ENCODE measurements around the gene ADAMTS16.

ADAMTS16 gene

GRCh38 chr5:5302201-5302600 is 162.1 kb downstream of the ADAMTS16 start:
- H3K27ac ChIP-seq, result no peak overlapping the region

GRCh38 chr5:5303242-5303641 is 163.1 kb downstream of the ADAMTS16 start:
- Histone ChIP-seq H3K27ac (no peak overlapping the region), H3K4me3 (no peak overlapping the region)

More at GRCh38 chr5:5302201-5302600, 162.1 kb downstream of the ADAMTS16 start:
- H3K4me3 ChIP-seq, result no peak overlapping the region

GRCh38 chr5:5304361-5305020 is 164.4 kb downstream of the ADAMTS16 start:
- no peak overlapping the region for H3K4me3 ChIP-seq
- no peak overlapping the region for H3K27ac ChIP-seq

GRCh38 chr5:5306696-5307095 is 166.6 kb downstream of the ADAMTS16 start:
- Histone ChIP-seq H3K4me3 (no peak overlapping the region), H3K27ac (no peak overlapping the region)

DNA sequence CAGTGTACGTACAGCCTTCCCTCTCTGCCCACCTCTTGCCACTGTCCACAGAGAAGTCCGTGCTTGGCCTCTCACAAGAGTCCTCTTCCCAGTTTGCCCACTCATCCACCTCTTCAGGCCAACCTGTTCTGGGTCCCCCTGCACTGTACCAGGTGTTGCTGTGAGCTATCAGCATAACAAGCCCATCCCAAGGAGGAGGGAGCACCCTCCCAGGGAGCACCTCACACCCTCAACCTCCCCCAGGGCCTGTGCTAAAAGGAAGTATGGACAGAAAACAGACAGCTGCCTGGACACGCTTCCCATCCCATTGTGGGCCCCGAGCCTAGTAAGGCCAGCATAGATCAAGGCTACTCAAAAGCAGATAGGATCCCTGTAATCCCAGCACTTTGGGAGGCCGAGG is 168.2 kb downstream of the ADAMTS16 start:
- Histone ChIP-seq H3K4me3 (no peak overlapping the region), H3K27ac (no peak overlapping the region)

DNA sequence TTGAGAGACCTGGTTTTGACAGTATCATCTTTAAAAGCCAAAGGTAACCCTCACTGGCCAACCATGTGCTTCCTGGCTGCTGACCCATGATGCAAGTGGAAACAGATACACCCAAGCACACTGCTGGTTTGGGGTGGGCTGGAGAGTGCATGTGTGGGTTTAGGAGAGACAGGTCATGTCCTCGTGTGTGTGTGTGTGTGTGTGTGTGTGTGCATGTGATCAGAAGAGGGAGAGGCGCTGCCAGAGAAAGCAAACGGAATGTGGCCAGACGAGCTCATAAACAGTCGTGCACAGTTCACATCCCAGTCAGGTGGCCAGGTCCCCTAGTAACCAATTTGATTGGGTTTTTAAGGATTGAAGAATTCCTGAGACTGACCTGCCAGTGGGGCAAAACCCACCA is 169.5 kb downstream of the ADAMTS16 start:
- Histone ChIP-seq H3K4me3 (no peak overlapping the region), H3K27ac (no peak overlapping the region)

DNA sequence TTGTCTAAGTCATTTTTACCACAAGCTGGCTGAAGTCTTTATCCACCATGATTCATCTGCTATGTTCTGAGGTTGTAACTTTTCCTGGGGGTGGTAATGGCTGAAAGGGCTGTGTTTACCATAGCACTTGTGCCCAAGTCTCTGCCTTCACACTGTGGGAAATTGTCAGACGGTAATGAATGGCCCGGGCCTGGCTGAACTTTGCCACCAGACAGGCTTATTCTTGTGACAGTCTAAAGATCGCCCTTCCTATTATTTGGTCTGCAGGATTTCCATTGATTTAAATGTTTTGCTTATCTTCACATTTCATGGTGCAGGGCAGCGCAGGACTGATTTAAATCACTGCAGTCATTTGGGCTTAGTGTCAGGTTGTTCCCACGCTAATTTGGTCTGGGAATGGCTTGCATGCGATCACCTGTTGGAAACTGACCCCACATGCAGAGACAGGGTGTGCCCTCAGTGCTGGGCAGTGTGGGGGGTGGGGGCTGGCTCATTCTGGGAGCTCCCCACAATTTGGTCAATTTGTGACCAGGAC is 173.0 kb downstream of the ADAMTS16 start:
- Histone ChIP-seq H3K27ac (no peak overlapping the region), H3K4me3 (no peak overlapping the region)

DNA sequence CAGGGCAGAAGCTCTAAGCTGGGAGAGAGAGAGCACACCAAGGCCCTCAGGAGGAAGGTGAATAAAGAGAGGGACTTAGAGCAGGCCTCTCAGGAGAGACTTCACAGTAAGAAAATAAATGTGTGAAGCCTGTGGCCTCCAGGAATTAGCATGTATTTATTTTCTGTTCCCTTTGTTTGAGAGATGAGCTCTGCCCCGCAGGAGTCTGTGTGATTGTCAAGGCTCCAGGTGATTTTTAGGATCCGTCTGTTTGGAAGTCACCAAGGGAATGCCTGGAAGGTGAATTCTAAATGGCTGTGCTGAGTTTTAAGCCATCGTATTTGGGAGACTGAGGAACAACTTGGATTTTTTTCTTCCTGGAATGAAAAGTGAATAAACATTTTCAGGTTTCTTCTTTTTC is 174.0 kb downstream of the ADAMTS16 start:
- Histone ChIP-seq H3K27ac (no peak overlapping the region), H3K4me3 (no peak overlapping the region)

DNA sequence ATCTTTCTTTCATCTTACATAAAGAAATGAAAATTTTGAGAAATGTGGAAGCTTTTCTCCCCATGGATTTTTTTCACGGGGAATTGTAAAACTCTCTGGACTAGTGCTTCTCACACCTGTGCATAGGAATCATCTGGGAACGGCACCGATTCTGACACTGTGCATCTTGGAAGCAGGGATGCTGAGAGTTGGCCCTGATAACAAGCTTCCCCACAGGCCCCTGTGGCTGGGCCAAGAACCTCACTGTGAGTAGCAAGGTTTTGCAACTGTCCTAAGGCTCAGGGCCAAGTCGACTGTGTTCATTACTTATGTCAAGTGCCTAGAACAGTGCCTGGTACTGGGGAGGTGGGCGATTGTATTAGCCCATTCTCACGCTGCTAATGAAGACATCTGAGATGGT is 174.5 kb downstream of the ADAMTS16 start:
- no peak overlapping the region for H3K27ac ChIP-seq
- H3K4me3 ChIP-seq, result no peak overlapping the region

GRCh38 chr5:5315068-5315980 is 175.2 kb downstream of the ADAMTS16 start:
- Histone ChIP-seq H3K4me3 (no peak overlapping the region), H3K27ac (no peak overlapping the region)

DNA sequence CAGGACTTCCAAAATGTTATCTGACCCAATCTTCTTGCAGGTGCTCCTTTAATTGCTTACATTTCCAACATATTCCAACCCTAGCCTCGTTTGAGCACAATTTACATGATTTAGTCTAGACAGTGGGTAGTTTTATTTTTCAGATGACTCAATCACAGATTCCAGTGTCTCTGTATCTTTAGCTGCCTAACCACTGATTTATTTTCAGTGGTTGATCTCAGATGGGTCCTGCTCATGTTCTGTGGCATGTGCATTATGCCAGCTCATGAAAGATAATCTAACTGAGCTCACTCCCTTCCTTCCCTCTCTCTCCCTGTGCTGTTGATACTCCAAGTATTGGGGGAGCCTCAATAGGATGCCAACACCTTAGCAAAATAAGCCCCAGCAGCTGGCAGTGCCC is 176.2 kb downstream of the ADAMTS16 start:
- H3K4me3 ChIP-seq, result no peak overlapping the region
- no peak overlapping the region for H3K27ac ChIP-seq

DNA sequence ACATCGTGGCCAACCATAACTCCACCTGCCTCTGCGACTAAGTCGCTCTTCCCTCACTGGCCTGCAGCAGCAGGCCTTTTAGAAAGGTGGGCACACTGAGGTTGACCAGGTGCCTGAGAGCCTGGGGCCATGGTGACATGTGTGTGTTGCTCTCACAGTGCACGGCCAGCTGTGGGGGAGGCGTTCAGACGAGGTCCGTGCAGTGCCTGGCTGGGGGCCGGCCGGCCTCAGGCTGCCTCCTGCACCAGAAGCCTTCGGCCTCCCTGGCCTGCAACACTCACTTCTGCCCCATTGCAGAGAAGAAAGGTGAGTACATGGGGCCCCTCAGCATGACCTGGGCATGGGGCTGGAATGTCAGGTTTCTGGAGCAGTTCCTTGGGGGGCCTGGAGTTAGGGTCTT is 177.8 kb downstream of the ADAMTS16 start:
- no peak overlapping the region for H3K4me3 ChIP-seq

GRCh38 chr5:5318426-5319190 is 178.5 kb downstream of the ADAMTS16 start:
- H3K4me3 ChIP-seq, result no peak overlapping the region
- no peak overlapping the region for H3K27ac ChIP-seq

More for the DNA sequence above, 177.8 kb downstream of the ADAMTS16 start:
- H3K27ac ChIP-seq, result no peak overlapping the region

GRCh38 chr5:5320062-5320805 is 180.1 kb downstream of the ADAMTS16 start:
- H3K4me3 ChIP-seq, result no peak overlapping the region
- no peak overlapping the region for H3K27ac ChIP-seq

DNA sequence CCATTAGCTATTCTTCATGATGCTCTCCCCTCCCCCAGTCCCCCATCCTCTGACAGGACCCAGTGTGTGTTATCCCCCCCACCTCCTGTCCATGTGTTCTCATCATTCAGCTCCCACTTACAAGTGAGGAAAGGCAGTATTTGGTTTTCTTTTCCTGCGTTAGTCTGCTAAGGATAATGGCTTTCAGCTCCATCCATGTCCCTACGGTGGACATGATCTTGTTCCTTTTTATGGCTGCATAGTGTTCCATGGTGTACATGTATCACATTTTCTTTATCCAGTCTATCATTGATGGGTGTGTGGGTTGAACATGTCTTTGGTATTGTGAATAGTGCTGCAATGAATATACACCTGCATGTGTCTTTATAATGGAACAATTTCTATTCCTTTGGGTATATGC is 181.0 kb downstream of the ADAMTS16 start:
- Histone ChIP-seq H3K4me3 (no peak overlapping the region), H3K27ac (no peak overlapping the region)

DNA sequence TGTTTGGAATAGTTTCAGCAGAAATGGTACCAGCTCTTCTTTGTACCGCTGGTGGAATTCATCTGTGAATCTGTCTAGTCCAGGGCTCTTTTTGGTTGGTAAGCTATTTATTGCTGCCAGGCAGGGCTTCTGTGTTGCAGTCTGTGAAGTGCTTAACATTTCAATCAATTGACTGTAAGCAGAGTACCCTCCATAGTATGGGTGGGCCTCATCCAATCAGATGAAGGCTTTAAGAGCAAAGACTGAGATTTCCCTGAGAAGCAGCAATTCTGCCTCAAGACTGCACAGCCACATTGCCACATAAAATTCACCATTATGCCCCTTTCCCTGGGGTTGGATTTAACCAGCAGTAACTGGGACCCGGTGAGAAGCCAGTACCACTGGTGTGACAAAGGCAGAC is 183.4 kb downstream of the ADAMTS16 start:
- Histone ChIP-seq H3K4me3 (no peak overlapping the region), H3K27ac (no peak overlapping the region)

DNA sequence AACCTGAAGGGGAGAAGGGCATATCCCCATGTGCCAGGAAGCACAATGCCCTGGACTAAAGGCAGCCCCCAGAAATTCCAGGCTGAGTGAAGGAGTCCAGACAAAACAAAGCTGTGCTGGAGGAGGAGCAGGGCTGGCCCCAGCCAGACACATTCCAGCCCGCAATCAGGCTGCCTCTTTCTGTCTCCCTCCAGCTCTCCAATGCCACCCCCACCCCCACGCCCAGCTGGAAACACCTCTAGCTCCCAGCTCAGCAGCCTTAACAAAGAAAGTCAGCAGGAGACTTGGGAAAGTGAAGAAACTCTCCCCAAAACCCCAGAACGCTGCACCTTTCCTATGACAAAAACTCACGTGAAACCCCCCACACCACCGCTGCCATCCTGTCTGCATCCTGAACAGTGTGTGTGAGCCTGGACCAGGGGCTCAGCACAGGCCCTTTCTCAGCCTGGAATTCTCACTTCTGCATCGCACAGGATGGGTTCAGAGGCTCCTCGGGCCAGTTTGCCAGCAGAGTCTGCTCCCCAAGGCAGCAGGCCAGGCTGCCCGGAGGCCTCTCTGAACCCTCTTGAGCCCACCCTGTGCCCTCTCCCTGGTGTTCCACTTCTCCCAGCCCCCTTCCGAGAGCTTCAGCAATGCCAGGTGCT is 186.1 kb downstream of the ADAMTS16 start:
- Histone ChIP-seq H3K27ac (no peak overlapping the region), H3K4me3 (no peak overlapping the region)

DNA sequence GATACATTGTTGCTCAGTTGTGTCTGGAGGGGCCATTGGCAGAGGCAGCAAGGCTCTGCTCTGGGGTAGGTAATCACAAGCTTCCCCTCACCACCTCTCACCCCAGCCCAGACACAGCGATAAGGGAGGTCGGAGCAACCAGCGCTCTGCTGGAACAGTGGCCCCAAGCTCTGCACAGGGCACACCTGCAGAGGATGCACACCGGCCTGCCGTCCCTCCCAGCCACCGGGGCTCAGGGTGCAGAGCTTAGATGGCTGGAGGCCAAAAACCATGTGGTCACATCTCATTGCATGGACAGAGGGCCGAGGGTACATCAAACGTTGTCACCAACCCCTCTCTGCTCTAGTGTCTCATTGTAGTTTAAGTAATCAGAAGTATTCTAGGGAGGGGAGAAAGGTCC is 187.0 kb downstream of the ADAMTS16 start:
- Histone ChIP-seq H3K27ac (no peak overlapping the region), H3K4me3 (no peak overlapping the region)

All from skin epidermis (tissue), 12 donors.